SK-N-MC (cell line): ENCODE data around the gene PPFIA4.

Experiments used
- EZH2 ChIP-seq: fragments of 200-600 bp; sonication (generic); IDR thresholded peaks from one replicate; pipeline ENCODE4 v1.6.1; 2017; ENCODE audit warnings: antibody characterized with exemption
- POLR2AphosphoS5 ChIP-seq: IDR thresholded peaks from 2 replicates; pipeline ENCODE4 v1.6.1; 2012; ENCODE audit warnings: mild to moderate bottlenecking, low read depth, low read length, borderline replicate concordance

- no peak for TF ChIP-seq POLR2AphosphoS5
- no peak for TF ChIP-seq EZH2
These were observed 49.1 kb downstream of the PPFIA4 start for GRCh38 chr1:203075236-203076030.
